Endothelial cell of umbilical vein (primary cell): ENCODE data around the gene CALD1. TPM values are rescaled to one million over a fixed set of nuclear protein-coding genes. Genes with fewer than 3 reads are reported as not detected.

Source experiments
- BruUV-seq: library from RNA; stranded (reverse); fragments of 400-500 nt; replicated peaks from 2 replicates; lab custom pipeline; 2021; lab: Mats Ljungman, UMichigan
- CTCF ChIA-PET: fragments of 300-600, 350-600 bp; sonication (Branson Sonifier 250); formaldehyde crosslinking; loops from one replicate; lab custom pipeline; 2021; ENCODE audit warnings: antibody characterized with exemption, inconsistent platforms; lab: Charles Lee
- POLR2A ChIA-PET: fragments of 300-600, 350-600 bp; sonication (Branson Sonifier 250); formaldehyde crosslinking; loops from one replicate; lab custom pipeline; 2021; ENCODE audit warnings: antibody characterized with exemption, inconsistent platforms; lab: Charles Lee
- DNase-seq: peaks from one replicate; pipeline ENCODE4 v3.0.0-alpha.2; 2011; ENCODE audit warnings: low read depth, low spot score
- FAIRE-seq: peaks from 2 replicates; lab custom pipeline; 2011; peaks lifted over from hg19 to GRCh38; lab: Jason Lieb, UNC
- H2AFZ ChIP-seq: 2 replicates; pipeline ENCODE4 v1.6.0; 2012; ENCODE audit warnings: low read depth, low read length, control low read depth, inconsistent platforms
- H3K27ac ChIP-seq: 2 replicates; pipeline ENCODE4 v1.5.1; 2011; ENCODE audit warnings: low read depth, mild to moderate bottlenecking, control low read depth, low read length, moderate library complexity; ENCODE audit not compliant: insufficient read depth
- H3K27me3 ChIP-seq, 2 experiments: 2 replicates each; pipeline versions ENCODE4 v1.6.0 to v1.6.1; 2011; ENCODE audit warnings: low read length in 2 of 2, mixed read lengths in 1 of 2; ENCODE audit not compliant: control insufficient read depth in 2 of 2, insufficient read depth in 2 of 2
- H3K36me3 ChIP-seq, 2 experiments: 2 replicates in 1 of 2; 3 replicates in 1 of 2; pipeline ENCODE4 v1.5.1; 2011; ENCODE audit warnings: low read length in 2 of 2, mild to moderate bottlenecking in 1 of 2, moderate library complexity in 1 of 2; ENCODE audit not compliant: control insufficient read depth in 2 of 2, insufficient read depth in 2 of 2; ENCODE audit errors: extremely low read depth in 1 of 2
- H3K4me1 ChIP-seq: 3 replicates; pipeline ENCODE4 v1.5.1; 2011; ENCODE audit warnings: mild to moderate bottlenecking, low read length; ENCODE audit not compliant: control insufficient read depth, insufficient read depth; ENCODE audit errors: extremely low read depth
- H3K4me2 ChIP-seq: 2 replicates; pipeline ENCODE4 v1.6.1; 2011; ENCODE audit warnings: low read length, control low read depth, mixed read lengths; ENCODE audit not compliant: insufficient read depth
- H3K4me3 ChIP-seq, 3 experiments: fragments of 200-600 bp in 1 of 3; sonication (generic), shearing (Covaris generic) in 1 of 3; replicated peaks in 1 of 3; 2 replicates each; pipeline ENCODE4 v1.5.1; 2011 to 2016; ENCODE audit warnings: control low read depth in 3 of 3, low read length in 3 of 3, mild to moderate bottlenecking in 2 of 3, inconsistent platforms in 1 of 3, low read depth in 1 of 3, moderate library complexity in 1 of 3; ENCODE audit not compliant: insufficient read depth in 1 of 3
- H3K79me2 ChIP-seq: 2 replicates; pipeline ENCODE4 v1.6.0; 2012; ENCODE audit warnings: low read length, inconsistent platforms; ENCODE audit not compliant: control insufficient read depth, insufficient read depth
- H3K9ac ChIP-seq: replicated peaks from 2 replicates; pipeline ENCODE3; 2011; ENCODE audit warnings: low read length, control low read depth; ENCODE audit not compliant: insufficient read depth; ENCODE audit errors: extremely low read depth
- H3K9me1 ChIP-seq: replicated peaks from 3 replicates; pipeline ENCODE4 v1.6.0; 2011; ENCODE audit warnings: mild to moderate bottlenecking, low read length; ENCODE audit not compliant: control insufficient read depth, insufficient read depth; ENCODE audit errors: extremely low read depth
- H3K9me3 ChIP-seq: replicated peaks from 2 replicates; pipeline ENCODE4 v1.5.1; 2012; ENCODE audit warnings: low read length, inconsistent platforms; ENCODE audit not compliant: control insufficient read depth, insufficient read depth
- H4K20me1 ChIP-seq: replicated peaks from 2 replicates; pipeline ENCODE3; 2011; ENCODE audit warnings: mild to moderate bottlenecking, low read length; ENCODE audit not compliant: control insufficient read depth, insufficient read depth; ENCODE audit errors: extremely low read depth
- CTCF ChIP-seq, 2 donors: IDR thresholded peaks; 1 replicate in 1 of 2; 2 replicates in 1 of 2; pipeline ENCODE4 v1.5.1; 2011; ENCODE audit warnings: low read length in 2 of 2, mild to moderate bottlenecking in 2 of 2, moderate library complexity in 2 of 2, control low read depth in 1 of 2, inconsistent platforms in 1 of 2, low read depth in 1 of 2; ENCODE audit not compliant: insufficient read depth in 1 of 2; ENCODE audit errors: extremely low read depth in 1 of 2
- EZH2 ChIP-seq: IDR thresholded peaks from 2 replicates; pipeline ENCODE4 v1.6.1; 2012; ENCODE audit warnings: borderline replicate concordance, low read depth, mild to moderate bottlenecking, moderate library complexity, low read length, inconsistent platforms; ENCODE audit not compliant: severe bottlenecking
- FOS ChIP-seq: IDR thresholded peaks from 2 replicates; pipeline ENCODE4 v1.6.1; 2011; ENCODE audit warnings: mild to moderate bottlenecking, low read length, moderate library complexity, borderline replicate concordance; ENCODE audit not compliant: insufficient read depth
- GATA2 ChIP-seq: IDR thresholded peaks from 2 replicates; pipeline ENCODE4 v1.7.0; 2011; ENCODE audit warnings: low read depth, mild to moderate bottlenecking, moderate library complexity, mixed read lengths, low read length; ENCODE audit not compliant: insufficient read length, insufficient read depth
- JUN ChIP-seq: IDR thresholded peaks from 2 replicates; pipeline ENCODE4 v1.6.1; 2011; ENCODE audit warnings: borderline replicate concordance, low read depth; ENCODE audit not compliant: insufficient read length, insufficient read depth
- MAX ChIP-seq: IDR thresholded peaks from 2 replicates; pipeline ENCODE4 v1.6.1; 2011; ENCODE audit not compliant: insufficient read depth, insufficient read length
- MYC ChIP-seq: IDR thresholded peaks from one replicate; pipeline ENCODE4 v1.6.1; 2011; ENCODE audit warnings: mild to moderate bottlenecking, low read depth, low read length
- POLR2A ChIP-seq: IDR thresholded peaks from 2 replicates; pipeline ENCODE4 v1.6.1; 2012; ENCODE audit warnings: low read depth, mild to moderate bottlenecking, control low read depth, low read length
- POLR2AphosphoS5 ChIP-seq: IDR thresholded peaks from 2 replicates; pipeline ENCODE4 v1.6.1; 2012; ENCODE audit warnings: low read depth, mild to moderate bottlenecking, control low read depth, low read length, moderate library complexity; ENCODE audit not compliant: insufficient read depth
- dilution Hi-C: fragments of 300-500 bp; cut with MboI; formaldehyde crosslinking; loops from one replicate; pipeline ENCODE4 v1.15.0; 2019; ENCODE audit warnings: low sequenced_read_pairs; ENCODE audit not compliant: extremely low pct_ligation_motif_present
- intact Hi-C: fragments of 100-400 bp; cut with micrococcal nuclease; formaldehyde crosslinking; loops from one replicate; pipeline ENCODE4 v1.10.0; 2022
- polyA plus RNA-seq, 4 experiments: library from polyadenylated mRNA; depleted of rRNA in 3 of 4; stranded (reverse) in 3 of 4; unstranded in 1 of 4; fragments of >200 nt; gene quantifications; 2 replicates each; pipeline versions ENCODE4 v1.2.1 to v1.2.3, GENCODE V29; 2011 to 2012; ENCODE audit warnings: missing spikeins in 1 of 4
- total RNA-seq: library from RNA; stranded (reverse); gene quantifications from 2 replicates; pipeline ENCODE4 v1.2.3, GENCODE V29; 2021

The CALD1 gene
- total and polyA plus RNA-seq, 2 donors (not counting 3 experiments of a cell fraction or from before 2014, with no cell fraction given): 136 to 307 TPM

- TF ChIP-seq EZH2 (no peak), POLR2A (no peak), MAX (no peak), POLR2AphosphoS5 (no peak), FOS (no peak)
- BruUV-seq: no TSS peak
- dilution Hi-C loops: no loop called here
- Histone ChIP-seq H3K9ac (no peak overlapping the region), H3K27me3 (no peaks in the 10 kb centered on the region), H3K4me1 (peaks cover 25% of the 10 kb centered on the region), H3K27ac (no peak overlapping the region), H3K79me2 (no peaks in the 10 kb centered on the region), H2AFZ (no peak overlapping the region), H3K4me3 (no peak overlapping the region), H3K9me3 (no peaks in the 10 kb centered on the region), H4K20me1 (no peaks in the 10 kb centered on the region), H3K9me1 (no peaks in the 10 kb centered on the region), H3K36me3 (peaks cover 3 to 13% of the 10 kb centered on the region in 2 experiments), H3K4me2 (no peak overlapping the region)
- no peak for FAIRE-seq
- no peak for DNase-seq
- intact Hi-C loops: no loop called here
- POLR2A ChIA-PET: no interaction called here
- CTCF ChIA-PET: interaction anchor here (2.4 kb wide), 1 partner anchor 9 kb away, joined by 9 read pairs; the partner anchor contains the start of gene AGBL3
Observed at GRCh38 chr7:134995239-134996096, 216.0 kb downstream of the CALD1 start.

- H3K27ac ChIP-seq: no peak overlapping the region
- no peak overlapping the region for H3K4me3 ChIP-seq
- CTCF ChIA-PET: interaction anchor here (2.4 kb wide), 1 partner anchor 10 kb away, joined by 9 read pairs; the partner anchor contains the start of gene AGBL3
- H4K20me1 ChIP-seq: no peaks in the 10 kb centered on the region
- POLR2A ChIA-PET: no interaction called here
- TF ChIP-seq POLR2AphosphoS5 (no peak), MAX (no peak), EZH2 (no peak), CTCF (IDR thresholded peaks at IDR 0.05; ENCODE audit: extremely low read depth in 1 of 2, insufficient read depth in 1 of 2, low read depth in 1 of 2, low read length in 2 of 2) (no peak), POLR2A (no peak), MYC (no peak), FOS (no peak), JUN (no peak), GATA2 (no peak)
- intact Hi-C loops (no loop called here), dilution Hi-C loops (no loop called here)
- H3K4me1 ChIP-seq: peaks cover 19% of the 10 kb centered on the region
- no peak overlapping the region for H3K4me2 ChIP-seq
- FAIRE-seq (no peak), DNase-seq (no peak)
- H3K9me1 ChIP-seq: no peaks in the 10 kb centered on the region
- no peak overlapping the region for H3K9ac ChIP-seq
- H3K9me3 ChIP-seq: no peaks in the 10 kb centered on the region
- no peak overlapping the region for H2AFZ ChIP-seq
- no peaks in the 10 kb centered on the region for H3K79me2 ChIP-seq
- peaks cover 3 to 13% of the 10 kb centered on the region in 2 experiments for H3K36me3 ChIP-seq
- no TSS peak for BruUV-seq
- no peaks in the 10 kb centered on the region for H3K27me3 ChIP-seq
Observed at GRCh38 chr7:134996097-134996550, 216.7 kb downstream of the CALD1 start.
